IMR-90 (cell line): ENCODE results near the gene SP140L. TPM values are rescaled to one million over a fixed set of nuclear protein-coding genes. Genes with fewer than 3 reads are reported as not detected.

ENCODE experiments used
- ATAC-seq: fragments of 200-7000 bp; cut with Tn5 transposase; 2 replicates; pipeline ENCODE4 v1.9.1; 2020; ENCODE audit warnings: low read depth, mild to moderate bottlenecking, moderate library complexity
- BruUV-seq: library from RNA; stranded (reverse); fragments of 400-500 nt; replicated peaks from 2 replicates; lab custom pipeline; 2021; lab: Mats Ljungman, UMichigan
- CTCF ChIA-PET: fragments of 300-600 bp; formaldehyde crosslinking; extraction: SDS; loops from one replicate; lab custom pipeline; 2021; ENCODE audit warnings: antibody characterized with exemption; lab: Yijun Ruan, JAX
- POLR2A ChIA-PET: fragments of 300-600 bp; sonication (Branson Sonifier 250); formaldehyde crosslinking; loops from one replicate; lab custom pipeline; 2022; ENCODE audit warnings: antibody characterized with exemption; ENCODE audit not compliant: unreplicated experiment; lab: Charles Lee
- DNase-seq: peaks from one replicate; pipeline ENCODE4 v3.0.0; 2013
- H2AFZ ChIP-seq: replicated peaks from 2 replicates; pipeline ENCODE3; 2013; ENCODE audit warnings: low read length, mild to moderate bottlenecking; ENCODE audit not compliant: poor library complexity
- H2AK5ac ChIP-seq: 2 replicates; pipeline ENCODE4 v1.6.1; 2013; ENCODE audit warnings: low read depth, low read length, inconsistent platforms
- H2AK9ac ChIP-seq: replicated peaks from 2 replicates; pipeline ENCODE3; 2013; ENCODE audit warnings: mild to moderate bottlenecking, low read depth, low read length, moderate library complexity; ENCODE audit not compliant: poor library complexity
- H2BK120ac ChIP-seq: 2 replicates; pipeline ENCODE4 v1.6.1; 2013; ENCODE audit warnings: low read depth, low read length, inconsistent platforms
- H2BK15ac ChIP-seq: 3 replicates; pipeline ENCODE4 v1.6.1; 2013; ENCODE audit warnings: low read depth, low read length, inconsistent platforms
- H2BK20ac ChIP-seq: 2 replicates; pipeline ENCODE4 v1.6.1; 2013; ENCODE audit warnings: low read depth, mild to moderate bottlenecking, inconsistent platforms, low read length, moderate library complexity
- H2BK5ac ChIP-seq: 2 replicates; pipeline ENCODE4 v1.6.1; 2013; ENCODE audit warnings: mild to moderate bottlenecking, low read depth, low read length, inconsistent platforms; ENCODE audit not compliant: poor library complexity, severe bottlenecking
- H3K14ac ChIP-seq: replicated peaks from 2 replicates; pipeline ENCODE4 v1.6.1; 2013; ENCODE audit warnings: low read depth, low read length, inconsistent platforms
- H3K18ac ChIP-seq: 2 replicates; pipeline ENCODE4 v1.6.1; 2013; ENCODE audit warnings: low read depth, low read length, control low read depth
- H3K23ac ChIP-seq: 2 replicates; pipeline ENCODE4 v1.6.1; 2013; ENCODE audit warnings: low read depth, low read length, inconsistent platforms
- H3K27ac ChIP-seq: 2 replicates; pipeline ENCODE4 v1.5.1; 2013; ENCODE audit warnings: mild to moderate bottlenecking, control low read depth, low read length; ENCODE audit not compliant: insufficient read depth
- H3K27me3 ChIP-seq: 2 replicates; pipeline ENCODE4 v1.6.1; 2013; ENCODE audit warnings: low read length; ENCODE audit not compliant: control insufficient read depth, insufficient read depth
- H3K36me3 ChIP-seq: 2 replicates; pipeline ENCODE4 v1.6.1; 2013; ENCODE audit warnings: low read length, mixed read lengths; ENCODE audit not compliant: control insufficient read depth, insufficient read depth
- H3K4ac ChIP-seq: 2 replicates; pipeline ENCODE4 v1.6.1; 2013; ENCODE audit warnings: low read depth, low read length, inconsistent platforms
- H3K4me1 ChIP-seq: 2 replicates; pipeline ENCODE4 v1.6.1; 2013; ENCODE audit warnings: low read length, mixed read lengths; ENCODE audit not compliant: control insufficient read depth, insufficient read depth
- H3K4me2 ChIP-seq: 2 replicates; pipeline ENCODE4 v1.6.1; 2013; ENCODE audit warnings: low read depth, mild to moderate bottlenecking, control low read depth, low read length, moderate library complexity
- H3K4me3 ChIP-seq: 2 replicates; pipeline ENCODE4 v1.5.1; 2013; ENCODE audit warnings: low read depth, mild to moderate bottlenecking, control low read depth, low read length, moderate library complexity; ENCODE audit not compliant: insufficient read depth
- H3K56ac ChIP-seq: 2 replicates; pipeline ENCODE4 v1.6.1; 2013; ENCODE audit warnings: low read length, inconsistent platforms; ENCODE audit not compliant: insufficient read depth; ENCODE audit errors: extremely low read depth
- H3K79me1 ChIP-seq, 2 experiments: 2 replicates each; pipeline ENCODE4 v1.6.1; 2013; ENCODE audit warnings: low read length in 2 of 2, inconsistent platforms in 1 of 2, low read depth in 1 of 2
- H3K9ac ChIP-seq: 2 replicates; pipeline ENCODE4 v1.6.1; 2013; ENCODE audit warnings: low read depth, low read length, control low read depth
- H3K9me1 ChIP-seq: 2 replicates; pipeline ENCODE4 v1.6.1; 2013; ENCODE audit warnings: low read length, inconsistent platforms; ENCODE audit not compliant: insufficient read depth
- H3K9me3 ChIP-seq: 2 replicates; pipeline ENCODE4 v1.6.1; 2013; ENCODE audit warnings: low read length; ENCODE audit not compliant: control insufficient read depth, insufficient read depth
- H4K20me1 ChIP-seq: 2 replicates; pipeline ENCODE4 v1.6.1; 2013; ENCODE audit warnings: low read length, inconsistent platforms; ENCODE audit not compliant: insufficient read depth
- H4K5ac ChIP-seq: 2 replicates; pipeline ENCODE4 v1.6.1; 2013; ENCODE audit warnings: mild to moderate bottlenecking, low read depth, low read length, control low read depth
- H4K8ac ChIP-seq, 2 experiments: 2 replicates each; pipeline ENCODE4 v1.6.1; 2013; ENCODE audit warnings: low read depth in 2 of 2, low read length in 2 of 2, control low read depth in 1 of 2, inconsistent platforms in 1 of 2
- H4K91ac ChIP-seq: 2 replicates; pipeline ENCODE4 v1.6.1; 2013; ENCODE audit warnings: low read depth, low read length, inconsistent platforms; ENCODE audit not compliant: insufficient read depth
- BHLHE40 ChIP-seq: fragments of 150-350 bp; IDR thresholded peaks from 2 replicates; pipeline ENCODE4 v1.6.1; 2016; ENCODE audit warnings: mild to moderate bottlenecking, low read depth, low read length
- CHD1 ChIP-seq: IDR thresholded peaks from 2 replicates; pipeline ENCODE4 v1.6.1; 2012; ENCODE audit warnings: low read depth, low read length, improper control_type of control experiment
- FOS ChIP-seq: fragments of 150-350 bp; IDR thresholded peaks from 2 replicates; pipeline ENCODE4 v1.6.1; 2016; ENCODE audit warnings: low read depth, low read length
- MAFK ChIP-seq: IDR thresholded peaks from 2 replicates; pipeline ENCODE4 v1.6.1; 2012; ENCODE audit warnings: low read depth, low read length, improper control_type of control experiment
- MAZ ChIP-seq: IDR thresholded peaks from 2 replicates; pipeline ENCODE4 v1.6.1; 2012; ENCODE audit warnings: low read depth, mild to moderate bottlenecking, low read length, improper control_type of control experiment, moderate library complexity, borderline replicate concordance
- MXI1 ChIP-seq: IDR thresholded peaks from 2 replicates; pipeline ENCODE4 v1.6.1; 2012; ENCODE audit warnings: low read depth, mild to moderate bottlenecking, low read length, moderate library complexity, borderline replicate concordance
- NFE2L2 ChIP-seq: fragments of 150-350 bp; IDR thresholded peaks from 2 replicates; pipeline ENCODE4 v1.6.1; 2016; ENCODE audit warnings: low read depth, mild to moderate bottlenecking, low read length
- POLR2A ChIP-seq: IDR thresholded peaks from 2 replicates; pipeline ENCODE4 v1.6.1; 2012; ENCODE audit warnings: mild to moderate bottlenecking, low read depth, low read length
- RAD21 ChIP-seq: IDR thresholded peaks from 2 replicates; pipeline ENCODE4 v1.6.1; 2012; ENCODE audit warnings: low read length, improper control_type of control experiment
- RCOR1 ChIP-seq: IDR thresholded peaks from 2 replicates; pipeline ENCODE4 v1.6.1; 2012; ENCODE audit warnings: mild to moderate bottlenecking, low read length, improper control_type of control experiment; ENCODE audit not compliant: insufficient replicate concordance
- RFX5 ChIP-seq: IDR thresholded peaks from 2 replicates; pipeline ENCODE4 v1.8.0; 2012; ENCODE audit warnings: low read depth, mild to moderate bottlenecking, low read length, moderate library complexity
- SMC3 ChIP-seq: fragments of 150-350 bp; IDR thresholded peaks from 2 replicates; pipeline ENCODE4 v1.6.1; 2016; ENCODE audit warnings: low read depth, mild to moderate bottlenecking, antibody characterized with exemption, low read length, moderate library complexity
- WGBS, 2 experiments: methylation state at CpG; one replicate each; pipeline versions ENCODE4 v1.1.5 to v1.1.7; 2013; ENCODE audit warnings: missing lambda C conversion rate in 2 of 2; ENCODE audit not compliant: insufficient read length in 1 of 2; ENCODE audit errors: extremely low coverage in 2 of 2; 5-methylcytosine and 5-hydroxymethylcytosine counted together
- dilution Hi-C: fragments of 300-500 bp; cut with HindIII; formaldehyde crosslinking; loops from one replicate; pipeline ENCODE4 v1.14.3; 2018; ENCODE audit warnings: low sequenced_read_pairs; ENCODE audit not compliant: unreplicated experiment
- in situ Hi-C: fragments of 300-500 bp; cut with MboI; formaldehyde crosslinking; loops from 3 replicates; pipeline ENCODE4 v1.14.3; 2019; ENCODE audit warnings: low sequenced_read_pairs, inconsistent platforms, mixed read lengths
- intact Hi-C: fragments of 100-400 bp; cut with micrococcal nuclease; formaldehyde crosslinking; loops from 2 replicates; pipeline ENCODE4 v1.10.0; 2022
- polyA plus RNA-seq, 3 experiments: library from polyadenylated mRNA; depleted of rRNA; stranded (reverse); fragments of >200 nt; gene quantifications; 2 replicates each; pipeline ENCODE4 v1.2.3, GENCODE V29; 2012; ENCODE audit warnings: low replicate concordance in 1 of 3
- total RNA-seq: library from RNA; depleted of rRNA; stranded (reverse); fragments of >200 nt; gene quantifications from 2 replicates; pipeline ENCODE4 v1.2.3, GENCODE V29; 2012
- TF ChIP-seq, protein P1 (sequence below): fragments of 150-350 bp; IDR thresholded peaks from 2 replicates; pipeline ENCODE4 v1.6.1; 2016; ENCODE audit warnings: low read depth, mild to moderate bottlenecking, low read length, moderate library complexity, borderline replicate concordance
- TF ChIP-seq, protein P2 (sequence below): fragments of 150-350 bp; IDR thresholded peaks from 2 replicates; pipeline ENCODE4 v1.6.1; 2017; ENCODE audit warnings: mild to moderate bottlenecking, antibody characterized with exemption, low read length, low read depth
- TF ChIP-seq, protein P3 (sequence below): conservative IDR thresholded peaks from 2 replicates; pipeline ENCODE4 v1.5.1; 2012; ENCODE audit warnings: mild to moderate bottlenecking, low read depth, low read length, improper control_type of control experiment

Gene SP140L
- total and polyA plus RNA-seq, 2 of the 4 experiments (the other 2 are of a cell fraction): 5.4 to 11.2 TPM

DNA sequence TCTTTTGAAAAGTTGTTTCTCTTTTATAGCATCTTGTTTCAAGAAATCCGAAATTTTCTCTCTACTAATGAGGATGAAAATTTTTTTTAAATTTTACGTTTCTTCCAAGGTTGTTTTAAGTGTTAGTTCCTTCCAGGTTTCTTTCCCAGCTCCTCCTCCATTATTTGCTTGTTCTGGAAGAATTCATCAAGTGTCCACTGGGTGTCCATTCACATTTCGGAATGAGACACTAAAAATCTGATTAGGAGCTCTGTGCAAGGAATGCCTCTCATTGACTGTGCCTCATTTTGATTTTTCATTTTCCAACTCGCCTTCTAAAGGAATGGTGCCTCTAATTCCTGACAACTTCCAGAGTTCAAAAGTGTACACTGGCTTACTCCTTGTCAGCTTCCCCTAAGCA lies 95.2 kb downstream of the SP140L start:
- 83% methylated on average over 2 of the region's 4 CpGs; no CpG with 5 or more reads in 1 of the 2 experiments for WGBS, 2 experiments
- POLR2A ChIA-PET: interaction anchor here (0.6 kb wide), 1 partner anchor 10 kb away, joined by 3 read pairs; no protein-coding TSS in a partner anchor
- peaks cover 8% of the 10 kb centered on the region for H3K9me1 ChIP-seq
- peaks cover 7% of the 10 kb centered on the region for H3K4me1 ChIP-seq
- CTCF ChIA-PET: interaction anchor here (0.5 to 1.1 kb wide), 5 partner anchors 47 to 1369 kb away, joined by 3 to 4 read pairs (median 3); no protein-coding TSS in a partner anchor
- no peak overlapping the region for H2AK9ac ChIP-seq
- TF ChIP-seq MAZ: no peak
- no peak for TF ChIP-seq RCOR1
- TF ChIP-seq MAFK: no peak
- TF ChIP-seq RFX5: no peak
- no peak for TF ChIP-seq MXI1
- TF ChIP-seq RAD21: no peak
- TF ChIP-seq, protein P1, sequence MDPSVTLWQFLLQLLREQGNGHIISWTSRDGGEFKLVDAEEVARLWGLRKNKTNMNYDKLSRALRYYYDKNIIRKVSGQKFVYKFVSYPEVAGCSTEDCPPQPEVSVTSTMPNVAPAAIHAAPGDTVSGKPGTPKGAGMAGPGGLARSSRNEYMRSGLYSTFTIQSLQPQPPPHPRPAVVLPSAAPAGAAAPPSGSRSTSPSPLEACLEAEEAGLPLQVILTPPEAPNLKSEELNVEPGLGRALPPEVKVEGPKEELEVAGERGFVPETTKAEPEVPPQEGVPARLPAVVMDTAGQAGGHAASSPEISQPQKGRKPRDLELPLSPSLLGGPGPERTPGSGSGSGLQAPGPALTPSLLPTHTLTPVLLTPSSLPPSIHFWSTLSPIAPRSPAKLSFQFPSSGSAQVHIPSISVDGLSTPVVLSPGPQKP: no peak
- no peak for TF ChIP-seq POLR2A
- no peak for TF ChIP-seq BHLHE40
- TF ChIP-seq, protein P2, sequence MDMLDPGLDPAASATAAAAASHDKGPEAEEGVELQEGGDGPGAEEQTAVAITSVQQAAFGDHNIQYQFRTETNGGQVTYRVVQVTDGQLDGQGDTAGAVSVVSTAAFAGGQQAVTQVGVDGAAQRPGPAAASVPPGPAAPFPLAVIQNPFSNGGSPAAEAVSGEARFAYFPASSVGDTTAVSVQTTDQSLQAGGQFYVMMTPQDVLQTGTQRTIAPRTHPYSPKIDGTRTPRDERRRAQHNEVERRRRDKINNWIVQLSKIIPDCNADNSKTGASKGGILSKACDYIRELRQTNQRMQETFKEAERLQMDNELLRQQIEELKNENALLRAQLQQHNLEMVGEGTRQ: no peak
- no peak for TF ChIP-seq NFE2L2
- TF ChIP-seq FOS: no peak
- TF ChIP-seq, protein P3, sequence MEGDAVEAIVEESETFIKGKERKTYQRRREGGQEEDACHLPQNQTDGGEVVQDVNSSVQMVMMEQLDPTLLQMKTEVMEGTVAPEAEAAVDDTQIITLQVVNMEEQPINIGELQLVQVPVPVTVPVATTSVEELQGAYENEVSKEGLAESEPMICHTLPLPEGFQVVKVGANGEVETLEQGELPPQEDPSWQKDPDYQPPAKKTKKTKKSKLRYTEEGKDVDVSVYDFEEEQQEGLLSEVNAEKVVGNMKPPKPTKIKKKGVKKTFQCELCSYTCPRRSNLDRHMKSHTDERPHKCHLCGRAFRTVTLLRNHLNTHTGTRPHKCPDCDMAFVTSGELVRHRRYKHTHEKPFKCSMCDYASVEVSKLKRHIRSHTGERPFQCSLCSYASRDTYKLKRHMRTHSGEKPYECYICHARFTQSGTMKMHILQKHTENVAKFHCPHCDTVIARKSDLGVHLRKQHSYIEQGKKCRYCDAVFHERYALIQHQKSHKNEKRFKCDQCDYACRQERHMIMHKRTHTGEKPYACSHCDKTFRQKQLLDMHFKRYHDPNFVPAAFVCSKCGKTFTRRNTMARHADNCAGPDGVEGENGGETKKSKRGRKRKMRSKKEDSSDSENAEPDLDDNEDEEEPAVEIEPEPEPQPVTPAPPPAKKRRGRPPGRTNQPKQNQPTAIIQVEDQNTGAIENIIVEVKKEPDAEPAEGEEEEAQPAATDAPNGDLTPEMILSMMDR: no peak
- TF ChIP-seq SMC3: no peak
- no peak for TF ChIP-seq CHD1
- no peak overlapping the region for H2BK120ac ChIP-seq
- H4K20me1 ChIP-seq: peaks cover 12% of the 10 kb centered on the region; the same call in 1 of the 2 replicates
- DNase-seq (no peak), ATAC-seq (no peak)
- H3K4me2 ChIP-seq: no peak overlapping the region
- no peaks in the 10 kb centered on the region for H3K27me3 ChIP-seq
- dilution Hi-C loops (no loop called here), intact Hi-C loops (no loop called here), in situ Hi-C loops (loop anchor here (25.0 kb wide), 1 partner anchor 390 kb away; no protein-coding TSS in a partner anchor)
- H3K23ac ChIP-seq: no peak overlapping the region
- no peak overlapping the region for H2BK5ac ChIP-seq
- no peak overlapping the region for H3K27ac ChIP-seq
- no peak overlapping the region for H3K4ac ChIP-seq
- no TSS peak for BruUV-seq
- H3K36me3 ChIP-seq: no peaks in the 10 kb centered on the region; the same call in 1 of the 2 replicates
- H2AFZ ChIP-seq: no peak overlapping the region
- H4K91ac ChIP-seq: no peak overlapping the region
- H3K9ac ChIP-seq: no peak overlapping the region
- H2BK20ac ChIP-seq: no peak overlapping the region
- no peak overlapping the region for H2BK15ac ChIP-seq
- no peak overlapping the region for H3K14ac ChIP-seq
- no peak overlapping the region for H3K4me3 ChIP-seq
- H4K8ac ChIP-seq: no peak overlapping the region
- no peak overlapping the region for H3K18ac ChIP-seq
- H3K56ac ChIP-seq: no peak overlapping the region
- H4K5ac ChIP-seq: no peak overlapping the region
- no peak overlapping the region for H2AK5ac ChIP-seq
- peaks cover 19 to 41% of the 10 kb centered on the region in 2 experiments for H3K79me1 ChIP-seq
- no peaks in the 10 kb centered on the region for H3K9me3 ChIP-seq
